Measurements from ENCODE around the gene SULT1C4.

GRCh38 chr2:108363024-108363907 lies 14.5 kb upstream of the SULT1C4 start:
- TF ChIP-seq, protein P1, sequence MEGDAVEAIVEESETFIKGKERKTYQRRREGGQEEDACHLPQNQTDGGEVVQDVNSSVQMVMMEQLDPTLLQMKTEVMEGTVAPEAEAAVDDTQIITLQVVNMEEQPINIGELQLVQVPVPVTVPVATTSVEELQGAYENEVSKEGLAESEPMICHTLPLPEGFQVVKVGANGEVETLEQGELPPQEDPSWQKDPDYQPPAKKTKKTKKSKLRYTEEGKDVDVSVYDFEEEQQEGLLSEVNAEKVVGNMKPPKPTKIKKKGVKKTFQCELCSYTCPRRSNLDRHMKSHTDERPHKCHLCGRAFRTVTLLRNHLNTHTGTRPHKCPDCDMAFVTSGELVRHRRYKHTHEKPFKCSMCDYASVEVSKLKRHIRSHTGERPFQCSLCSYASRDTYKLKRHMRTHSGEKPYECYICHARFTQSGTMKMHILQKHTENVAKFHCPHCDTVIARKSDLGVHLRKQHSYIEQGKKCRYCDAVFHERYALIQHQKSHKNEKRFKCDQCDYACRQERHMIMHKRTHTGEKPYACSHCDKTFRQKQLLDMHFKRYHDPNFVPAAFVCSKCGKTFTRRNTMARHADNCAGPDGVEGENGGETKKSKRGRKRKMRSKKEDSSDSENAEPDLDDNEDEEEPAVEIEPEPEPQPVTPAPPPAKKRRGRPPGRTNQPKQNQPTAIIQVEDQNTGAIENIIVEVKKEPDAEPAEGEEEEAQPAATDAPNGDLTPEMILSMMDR (IDR thresholded peaks at IDR 0.05), result no peak
- TF ChIP-seq POLR2A (IDR thresholded peaks at IDR 0.05), result no peak

Data from breast epithelium (tissue), 3 donors.